Mesendoderm (in vitro differentiated cells): ENCODE results near the gene ZDHHC6.
"Not testable (repeated sequence)": the region's sequence is repeated elsewhere in the genome, so short reads cannot be mapped to it uniquely, and the experiment has no call there.

Experiments used
- DNase-seq: peaks from one replicate; pipeline ENCODE4 v3.0.0; 2013
- H2AK5ac ChIP-seq: 2 replicates; pipeline ENCODE4 v1.6.1; 2013; ENCODE audit warnings: low read length, inconsistent platforms
- H2BK120ac ChIP-seq: 2 replicates; pipeline ENCODE4 v1.6.1; 2013; ENCODE audit warnings: low read depth, mild to moderate bottlenecking, low read length, moderate library complexity, mixed read lengths
- H2BK15ac ChIP-seq: replicated peaks from 2 replicates; pipeline ENCODE4 v1.6.1; 2013; ENCODE audit warnings: low read depth, mild to moderate bottlenecking, moderate library complexity
- H2BK5ac ChIP-seq: 2 replicates; pipeline ENCODE4 v1.6.1; 2013; ENCODE audit warnings: low read length, inconsistent platforms
- H3K18ac ChIP-seq: 2 replicates; pipeline ENCODE4 v1.6.1; 2013; ENCODE audit warnings: mild to moderate bottlenecking, low read length, mixed read lengths
- H3K23ac ChIP-seq: one replicate; pipeline ENCODE4 v1.6.1; 2013; ENCODE audit warnings: low read length
- H3K27ac ChIP-seq: 2 replicates; pipeline ENCODE4 v1.5.1; 2013; ENCODE audit warnings: low read depth, mild to moderate bottlenecking, inconsistent platforms, low read length, moderate library complexity
- H3K27me3 ChIP-seq: 2 replicates; pipeline ENCODE4 v1.6.1; 2013; ENCODE audit warnings: low read length, control low read depth, mild to moderate bottlenecking, inconsistent platforms; ENCODE audit not compliant: insufficient read depth, poor library complexity
- H3K36me3 ChIP-seq: 2 replicates; pipeline ENCODE4 v1.6.1; 2013; ENCODE audit warnings: low read length, inconsistent platforms; ENCODE audit not compliant: control insufficient read depth, insufficient read depth
- H3K4ac ChIP-seq: one replicate; pipeline ENCODE4 v1.6.1; 2013; ENCODE audit warnings: low read depth, mild to moderate bottlenecking, low read length, moderate library complexity
- H3K4me1 ChIP-seq: 2 replicates; pipeline ENCODE4 v1.6.1; 2013; ENCODE audit warnings: low read depth, low read length, inconsistent platforms; ENCODE audit not compliant: control insufficient read depth
- H3K4me2 ChIP-seq: 2 replicates; pipeline ENCODE4 v1.6.1; 2013; ENCODE audit warnings: low read length
- H3K4me3 ChIP-seq: 2 replicates; pipeline ENCODE4 v1.5.1; 2013; ENCODE audit warnings: mild to moderate bottlenecking, low read length
- H3K56ac ChIP-seq: one replicate; pipeline ENCODE4 v1.6.1; 2013; ENCODE audit warnings: low read length
- H3K79me1 ChIP-seq: 2 replicates; pipeline ENCODE4 v1.6.1; 2013; ENCODE audit warnings: low read length, inconsistent platforms
- H3K79me2 ChIP-seq: 2 replicates; pipeline ENCODE4 v1.6.1; 2013; ENCODE audit warnings: mild to moderate bottlenecking, low read length; ENCODE audit not compliant: control insufficient read depth, insufficient read depth
- H3K9ac ChIP-seq: 2 replicates; pipeline ENCODE4 v1.6.1; 2013; ENCODE audit warnings: low read length, inconsistent platforms
- H4K5ac ChIP-seq: one replicate; pipeline ENCODE4 v1.6.1; 2013; ENCODE audit warnings: low read length
- H4K8ac ChIP-seq: one replicate; pipeline ENCODE4 v1.6.1; 2013; ENCODE audit warnings: low read depth, mild to moderate bottlenecking, control low read depth, low read length, moderate library complexity
- WGBS: extraction: QIAGEN DNeasy Blood & Tissue Kit; methylation state at CpG from one replicate; pipeline ENCODE4 v1.1.7; 2013; ENCODE audit warnings: low lambda C conversion rate, missing lambda C conversion rate; ENCODE audit not compliant: insufficient coverage; ENCODE audit errors: extremely low coverage; 5-methylcytosine and 5-hydroxymethylcytosine counted together

The ZDHHC6 gene

GRCh38 chr10:112409299-112409698 is 37.4 kb downstream of the ZDHHC6 start:
- H3K4me3 ChIP-seq, result no peak overlapping the region
- H3K23ac ChIP-seq, result no peak overlapping the region
- H3K4ac ChIP-seq, result no peak overlapping the region
- no peaks in the 10 kb centered on the region for H3K36me3 ChIP-seq
- H2BK5ac ChIP-seq, result no peak overlapping the region
- H3K79me2 ChIP-seq, result no peaks in the 10 kb centered on the region
- peak; percentile 30 for DNase-seq
- H3K4me2 ChIP-seq, result no peak overlapping the region
- no peak overlapping the region for H3K18ac ChIP-seq
- H2BK120ac ChIP-seq, result no peak overlapping the region
- no peaks in the 10 kb centered on the region for H3K27me3 ChIP-seq
- H2BK15ac ChIP-seq, result no peak overlapping the region
- H3K56ac ChIP-seq, result no peak overlapping the region
- no peaks in the 10 kb centered on the region for H3K79me1 ChIP-seq
- H2AK5ac ChIP-seq, result no peak overlapping the region
- H3K27ac ChIP-seq, result no peak overlapping the region
- H3K4me1 ChIP-seq, result no peaks in the 10 kb centered on the region
- WGBS, result no CpG with 5 or more reads among the region's 2 CpGs
- no peak overlapping the region for H4K5ac ChIP-seq
- H3K9ac ChIP-seq, result no peak overlapping the region
- no peak overlapping the region for H4K8ac ChIP-seq

- no peak overlapping the region for H3K56ac ChIP-seq
- H3K4me1 ChIP-seq, result no peaks in the 10 kb centered on the region
- H3K9ac ChIP-seq, result no peak overlapping the region
- no peak overlapping the region for H3K4me3 ChIP-seq
- H4K5ac ChIP-seq, result no peak overlapping the region
- WGBS, result no CpG with 5 or more reads among the region's 1 CpG
- H2AK5ac ChIP-seq, result no peak overlapping the region
- DNase-seq, result no peak
- no peaks in the 10 kb centered on the region for H3K27me3 ChIP-seq
- H3K79me1 ChIP-seq, result no peaks in the 10 kb centered on the region
- H3K18ac ChIP-seq, result no peak overlapping the region
- H3K23ac ChIP-seq, result no peak overlapping the region
- H2BK15ac ChIP-seq, result no peak overlapping the region
- H2BK5ac ChIP-seq, result no peak overlapping the region
- no peak overlapping the region for H2BK120ac ChIP-seq
- H4K8ac ChIP-seq, result no peak overlapping the region
- no peaks in the 10 kb centered on the region for H3K36me3 ChIP-seq
- H3K4me2 ChIP-seq, result no peak overlapping the region
- H3K79me2 ChIP-seq, result no peaks in the 10 kb centered on the region
- no peak overlapping the region for H3K4ac ChIP-seq
- no peak overlapping the region for H3K27ac ChIP-seq
These were observed 39.0 kb downstream of the ZDHHC6 start for GRCh38 chr10:112407696-112408095.

- WGBS, result no CpG with 5 or more reads among the region's 2 CpGs
- H3K4me3 ChIP-seq, H2BK120ac ChIP-seq, H3K18ac ChIP-seq, H3K27ac ChIP-seq, H3K23ac ChIP-seq, H3K79me1 ChIP-seq, H2BK5ac ChIP-seq, H3K4ac ChIP-seq, H3K9ac ChIP-seq, H4K8ac ChIP-seq, H4K5ac ChIP-seq, H3K56ac ChIP-seq, H3K27me3 ChIP-seq, H2BK15ac ChIP-seq, H3K4me1 ChIP-seq, H2AK5ac ChIP-seq, H3K4me2 ChIP-seq, DNase-seq, H3K36me3 ChIP-seq, H3K79me2 ChIP-seq: not testable (repeated sequence)
These were observed 39.9 kb downstream of the ZDHHC6 start for GRCh38 chr10:112406806-112407205.

- Histone ChIP-seq H3K23ac (no peak overlapping the region), H3K36me3 (no peaks in the 10 kb centered on the region), H3K9ac (no peak overlapping the region), H2BK120ac (no peak overlapping the region), H3K27me3 (no peaks in the 10 kb centered on the region), H4K8ac (no peak overlapping the region), H3K18ac (no peak overlapping the region), H2BK5ac (no peak overlapping the region), H3K4me1 (no peaks in the 10 kb centered on the region), H3K4ac (no peak overlapping the region), H3K4me3 (no peak overlapping the region), H3K27ac (no peak overlapping the region), H2BK15ac (no peak overlapping the region), H3K4me2 (no peak overlapping the region), H3K56ac (no peak overlapping the region), H4K5ac (no peak overlapping the region), H3K79me1 (no peaks in the 10 kb centered on the region), H2AK5ac (no peak overlapping the region), H3K79me2 (no peaks in the 10 kb centered on the region)
- no peak for DNase-seq
- no CpG with 5 or more reads among the region's 3 CpGs for WGBS
These were observed 42.1 kb downstream of the ZDHHC6 start for GRCh38 chr10:112404617-112405016.

GRCh38 chr10:112402917-112403316 is 43.8 kb downstream of the ZDHHC6 start:
- no peaks in the 10 kb centered on the region for H3K27me3 ChIP-seq
- no peak for DNase-seq
- no peak overlapping the region for H3K4me3 ChIP-seq
- H3K56ac ChIP-seq, result no peak overlapping the region
- no peak overlapping the region for H2AK5ac ChIP-seq
- H3K4me2 ChIP-seq, result no peak overlapping the region
- no peak overlapping the region for H2BK5ac ChIP-seq
- H4K8ac ChIP-seq, result no peak overlapping the region
- no peaks in the 10 kb centered on the region for H3K36me3 ChIP-seq
- no peak overlapping the region for H3K9ac ChIP-seq
- H3K27ac ChIP-seq, result no peak overlapping the region
- no peak overlapping the region for H3K18ac ChIP-seq
- H4K5ac ChIP-seq, result no peak overlapping the region
- H3K79me1 ChIP-seq, result no peaks in the 10 kb centered on the region
- no peaks in the 10 kb centered on the region for H3K4me1 ChIP-seq
- no peak overlapping the region for H3K23ac ChIP-seq
- H3K79me2 ChIP-seq, result no peaks in the 10 kb centered on the region
- H3K4ac ChIP-seq, result no peak overlapping the region
- no CpG with 5 or more reads among the region's 2 CpGs for WGBS
- H2BK120ac ChIP-seq, result no peak overlapping the region
- no peak overlapping the region for H2BK15ac ChIP-seq

GRCh38 chr10:112397592-112397991 is 49.1 kb downstream of the ZDHHC6 start:
- H3K79me2 ChIP-seq, result no peaks in the 10 kb centered on the region
- H3K79me1 ChIP-seq, result no peaks in the 10 kb centered on the region
- no peak overlapping the region for H3K18ac ChIP-seq
- no peak overlapping the region for H3K27ac ChIP-seq
- H3K56ac ChIP-seq, result no peak overlapping the region
- no peak overlapping the region for H2BK120ac ChIP-seq
- no peak overlapping the region for H3K4me3 ChIP-seq
- no peak overlapping the region for H3K9ac ChIP-seq
- no peak overlapping the region for H4K5ac ChIP-seq
- no peak overlapping the region for H3K23ac ChIP-seq
- DNase-seq, result no peak
- H2BK5ac ChIP-seq, result no peak overlapping the region
- H3K4me2 ChIP-seq, result no peak overlapping the region
- no peak overlapping the region for H3K4ac ChIP-seq
- no peak overlapping the region for H2BK15ac ChIP-seq
- H3K36me3 ChIP-seq, result no peaks in the 10 kb centered on the region
- no peak overlapping the region for H4K8ac ChIP-seq
- H3K27me3 ChIP-seq, result no peaks in the 10 kb centered on the region
- no CpG with 5 or more reads among the region's 2 CpGs for WGBS
- H2AK5ac ChIP-seq, result no peak overlapping the region
- no peaks in the 10 kb centered on the region for H3K4me1 ChIP-seq
